A204.1 (cell line): ENCODE data around the gene ROR2.

Source experiments
- FAIRE-seq: peaks from 2 replicates; lab custom pipeline; 2012; peaks lifted over from hg19 to GRCh38; lab: Jason Lieb, UNC

The ROR2 gene

GRCh38 chr9:91873637-91874051 lies 76.4 kb downstream of the ROR2 start:
- FAIRE-seq = no peak

DNA sequence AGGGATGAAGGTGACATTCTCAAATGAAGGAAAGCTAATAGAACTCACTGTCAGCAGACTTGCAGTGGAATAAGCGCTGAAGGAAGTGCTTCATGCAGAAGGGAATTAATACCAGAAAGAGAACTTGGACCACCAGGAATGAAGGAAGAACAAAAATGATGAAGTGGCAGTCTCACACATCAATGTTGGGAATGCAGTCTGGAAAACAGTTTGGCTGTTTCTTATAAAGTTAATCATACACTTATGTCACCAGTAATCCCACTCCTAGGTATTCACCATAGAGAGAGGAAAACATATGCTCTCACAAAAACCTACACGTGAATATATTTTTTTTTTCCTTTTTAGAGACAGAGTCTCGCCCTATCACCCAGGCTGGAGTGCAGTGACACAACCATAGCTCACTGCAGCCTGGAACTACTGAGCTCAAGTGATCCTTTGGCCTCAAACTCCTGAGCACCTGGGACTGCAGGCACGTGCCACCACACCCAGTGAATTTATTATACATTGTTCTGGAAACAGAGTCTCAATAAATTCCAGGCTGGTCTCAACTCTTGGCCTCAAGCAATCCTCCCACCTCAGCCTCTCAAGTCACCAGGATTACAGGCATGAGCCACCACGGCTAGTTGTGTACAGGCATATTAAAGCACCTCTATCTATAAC lies 81.2 kb downstream of the ROR2 start:
- no peak for FAIRE-seq

GRCh38 chr9:91867740-91868139 lies 82.3 kb downstream of the ROR2 start:
- FAIRE-seq = no peak

- FAIRE-seq = no peak
Measured at GRCh38 chr9:91865041-91865440, 85.0 kb downstream of the ROR2 start.

GRCh38 chr9:91864380-91864779 lies 85.6 kb downstream of the ROR2 start:
- no peak for FAIRE-seq

DNA sequence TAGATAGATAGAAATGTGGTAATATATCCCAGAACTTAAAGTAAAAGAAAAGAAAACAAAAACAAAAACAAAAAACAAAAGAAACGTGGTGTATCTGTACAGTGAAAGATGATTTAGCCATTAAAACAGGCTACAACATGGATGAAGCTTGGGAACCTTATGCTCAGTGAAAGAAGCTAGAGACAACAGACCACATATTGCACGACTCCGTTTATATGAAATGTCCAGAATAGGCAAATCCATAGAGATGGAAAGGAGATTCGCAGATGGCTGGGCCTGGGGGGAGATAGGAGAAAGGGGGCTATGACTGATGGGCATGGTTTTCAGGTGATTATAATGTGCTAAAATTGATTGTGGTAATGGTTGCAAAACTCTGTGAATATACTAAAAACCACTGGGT lies 86.6 kb downstream of the ROR2 start:
- FAIRE-seq = no peak

DNA sequence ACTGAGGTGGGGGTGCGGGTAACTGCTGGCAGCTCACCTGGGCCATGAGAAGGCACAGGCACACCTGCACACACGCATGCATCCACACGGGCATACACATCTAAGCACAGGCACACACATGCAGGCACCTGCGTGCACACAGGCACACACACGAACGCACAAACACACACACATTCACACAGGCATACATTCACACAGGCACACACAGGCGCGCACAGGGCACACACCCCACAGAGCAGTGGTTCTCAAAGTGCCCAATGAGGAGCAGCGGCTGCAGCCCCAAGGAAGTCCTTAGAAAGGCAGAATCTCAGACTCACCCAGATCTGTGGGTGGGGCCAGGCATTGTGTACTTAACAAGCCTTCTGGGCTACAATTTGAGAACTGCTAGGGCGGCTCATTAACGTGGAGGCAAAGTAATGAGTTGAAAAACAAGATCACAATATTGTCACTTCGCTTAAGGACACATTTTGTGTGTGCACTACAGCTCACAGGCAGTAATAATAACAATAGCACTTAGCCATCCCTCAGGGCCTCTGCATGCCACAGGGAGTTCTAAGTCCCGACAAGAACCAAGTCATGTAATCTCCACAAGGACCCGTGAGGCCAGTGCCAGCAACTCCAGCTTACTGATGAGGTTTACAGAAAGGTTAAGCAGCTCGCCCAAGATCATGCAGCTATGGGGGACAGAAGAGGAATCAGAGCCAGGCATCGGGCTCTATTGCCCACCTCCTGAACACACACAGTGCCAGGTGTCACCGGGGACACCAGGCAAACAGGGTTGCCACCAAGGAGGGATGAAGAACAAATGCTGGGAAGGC lies 91.6 kb downstream of the ROR2 start:
- FAIRE-seq = no peak

GRCh38 chr9:91857291-91858212 lies 92.5 kb downstream of the ROR2 start:
- FAIRE-seq = no peak

DNA sequence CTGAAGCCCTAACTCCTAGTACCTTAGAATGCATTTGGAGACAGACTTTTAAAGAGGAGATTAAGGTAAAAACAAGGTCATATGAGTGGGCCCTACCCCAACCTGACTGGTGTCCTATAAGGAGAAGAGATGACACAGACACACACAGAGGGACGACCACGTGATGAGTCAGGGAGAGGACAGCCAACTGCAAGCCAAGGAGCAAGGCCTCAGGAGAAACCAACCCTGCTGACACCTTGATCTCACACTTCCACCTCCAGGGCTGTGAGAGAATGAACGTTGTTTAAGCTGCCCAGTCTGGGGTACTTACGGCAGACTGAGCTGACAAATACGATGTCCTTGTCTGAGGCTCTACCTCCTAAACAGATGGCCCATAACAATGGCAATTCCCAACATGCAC lies 93.6 kb downstream of the ROR2 start:
- FAIRE-seq = no peak

GRCh38 chr9:91855196-91855595 lies 94.8 kb downstream of the ROR2 start:
- no peak for FAIRE-seq

- no peak for FAIRE-seq
Measured at GRCh38 chr9:91852801-91853347, 97.2 kb downstream of the ROR2 start.

DNA sequence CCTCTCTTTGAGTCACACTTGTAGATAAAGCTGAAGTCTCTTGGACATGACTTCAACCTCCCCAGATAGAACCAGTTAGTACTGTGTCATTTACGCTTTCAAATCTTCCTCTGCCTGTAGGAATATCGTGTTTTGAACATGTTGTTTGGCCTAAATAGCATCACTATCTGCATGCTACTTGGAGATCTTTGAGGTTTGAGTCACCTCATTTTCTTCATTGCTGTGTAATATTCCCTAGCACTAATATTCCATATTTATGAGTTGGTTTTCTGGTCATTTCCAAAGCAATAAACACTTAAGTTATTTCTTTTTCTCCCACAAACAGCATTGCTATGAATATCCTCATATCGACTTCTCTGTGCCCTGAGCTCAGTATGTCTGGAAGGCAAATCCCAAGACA lies 100.3 kb downstream of the ROR2 start:
- no peak for FAIRE-seq

DNA sequence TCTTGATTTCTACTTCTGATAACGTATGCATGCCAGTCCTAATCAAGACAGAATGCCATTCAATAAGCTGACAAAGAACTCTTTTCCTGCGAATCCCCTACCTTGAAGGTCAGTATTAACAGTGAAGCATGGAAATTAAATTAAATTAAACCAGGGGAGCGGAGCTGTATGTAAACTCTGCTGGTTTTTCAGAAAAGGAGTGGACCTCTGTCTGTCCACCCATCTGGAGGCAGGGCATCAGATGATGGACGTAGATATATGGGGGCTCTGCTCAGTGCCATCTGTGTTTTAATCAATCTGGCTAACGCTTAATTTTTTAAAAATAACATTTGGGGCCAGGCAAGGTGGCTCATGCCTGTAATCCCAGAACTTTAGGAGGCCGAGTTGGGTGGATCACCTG lies 101.9 kb downstream of the ROR2 start:
- FAIRE-seq = no peak

DNA sequence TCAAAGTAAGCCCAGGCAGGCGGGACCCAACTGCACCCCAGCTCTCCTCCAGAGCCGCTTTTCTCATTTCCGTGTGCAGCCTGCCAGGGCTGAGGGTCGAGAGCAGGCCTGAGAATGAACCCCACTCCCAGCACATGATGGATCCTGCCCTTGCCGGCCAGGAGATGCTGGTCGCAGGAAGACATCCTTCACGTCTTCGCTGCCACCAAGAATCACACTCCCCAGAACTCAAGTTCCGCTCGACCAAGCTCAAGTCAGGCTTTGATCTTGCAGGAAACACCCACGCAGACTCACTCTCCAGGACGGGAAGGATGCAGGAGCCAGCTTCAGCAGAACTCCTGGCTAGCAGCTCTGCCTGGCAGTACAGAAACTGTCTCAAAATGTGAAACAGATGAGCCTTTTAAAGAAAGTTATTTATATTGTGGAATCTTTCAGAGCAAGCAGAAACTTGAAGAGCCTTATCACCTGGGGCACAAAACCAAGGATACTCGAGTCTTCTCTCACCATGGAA lies 102.4 kb downstream of the ROR2 start:
- FAIRE-seq = no peak

DNA sequence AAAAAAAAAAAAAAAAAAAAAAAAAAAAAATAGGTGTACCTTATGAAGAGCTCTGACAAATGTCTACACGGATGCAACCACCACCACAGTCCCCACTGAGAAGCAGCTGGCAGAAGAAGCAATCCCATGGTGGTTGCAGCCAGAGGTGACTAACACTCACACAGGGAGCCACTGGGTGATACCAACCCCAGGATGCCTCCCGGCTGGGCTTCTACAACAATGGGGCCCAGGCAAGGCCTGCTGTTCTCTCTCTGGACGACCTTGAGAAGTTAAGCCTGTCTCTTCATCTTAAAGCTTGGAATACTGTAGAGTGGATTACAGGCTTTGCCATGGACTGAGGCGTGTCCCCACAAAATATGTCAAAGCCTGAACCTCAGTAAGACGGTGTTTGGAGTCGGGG lies 104.1 kb downstream of the ROR2 start:
- FAIRE-seq = no peak

DNA sequence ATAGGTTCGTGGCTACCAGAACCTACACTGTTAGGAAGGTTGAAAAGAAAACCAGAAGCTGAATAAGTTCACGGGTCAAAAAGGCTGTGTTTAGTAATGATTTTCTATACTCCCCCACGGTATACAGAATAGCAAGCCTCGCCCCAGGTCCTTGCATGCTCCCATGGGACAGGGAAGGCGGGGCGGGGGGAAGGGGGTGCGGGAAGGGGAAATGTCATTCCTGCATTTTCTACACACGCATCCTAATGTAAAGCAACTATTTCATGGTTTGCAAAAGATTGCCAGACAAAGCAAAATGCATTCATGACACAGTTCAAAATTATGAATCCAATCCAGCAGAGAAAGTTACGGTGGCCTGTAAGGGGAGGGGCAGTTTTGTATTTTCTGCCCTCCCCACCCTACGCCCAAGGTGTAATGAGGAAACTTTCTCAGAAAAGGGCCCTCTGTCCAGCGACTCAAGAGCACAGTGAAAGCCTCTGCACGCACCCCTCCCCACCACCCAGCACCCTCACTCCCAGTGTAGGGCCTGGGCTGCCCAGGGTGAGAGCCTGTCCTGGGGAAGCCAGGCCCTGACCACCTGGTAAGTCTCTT lies 105.2 kb downstream of the ROR2 start:
- no peak for FAIRE-seq

DNA sequence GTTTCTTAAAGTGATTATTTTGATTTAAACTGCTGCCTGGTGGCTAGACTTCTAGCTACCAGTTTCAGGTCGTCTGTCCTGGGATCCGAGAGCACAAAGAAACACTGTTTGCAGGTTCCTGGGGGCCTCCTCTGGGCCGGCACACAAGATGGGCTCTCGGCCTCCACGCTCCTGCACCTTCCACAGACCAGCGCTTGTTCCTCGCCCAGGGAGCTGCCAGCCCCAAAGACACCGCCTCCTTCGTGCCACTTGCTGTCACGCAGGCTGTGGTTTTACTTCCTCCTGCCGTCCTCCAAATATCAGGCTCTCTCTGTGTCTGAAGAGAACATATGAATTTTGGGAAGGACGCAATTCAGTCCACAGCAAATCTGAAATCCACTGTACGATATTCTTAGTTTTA lies 105.8 kb downstream of the ROR2 start:
- no peak for FAIRE-seq

- no peak for FAIRE-seq
Measured at GRCh38 chr9:91843623-91844148, 106.3 kb downstream of the ROR2 start.

DNA sequence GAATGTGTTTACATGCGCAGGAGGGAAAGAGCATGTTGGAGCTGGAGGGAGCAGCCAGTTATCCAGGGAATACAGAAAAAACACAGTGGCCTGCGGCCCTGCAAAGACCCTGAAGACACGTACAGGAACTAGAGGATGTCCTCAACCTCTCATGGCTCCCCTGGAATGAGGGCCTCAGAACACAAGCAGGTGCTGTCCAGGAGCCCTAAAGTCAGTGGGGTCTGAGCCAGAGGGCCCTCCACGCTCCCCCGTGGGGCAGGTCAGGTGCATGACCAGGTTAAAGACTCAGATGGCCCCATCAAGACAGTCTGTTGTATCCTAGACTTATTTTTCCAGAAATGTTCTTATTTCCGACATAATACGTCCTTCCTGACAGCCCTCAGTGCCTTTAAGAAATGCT lies 106.9 kb downstream of the ROR2 start:
- no peak for FAIRE-seq

GRCh38 chr9:91842358-91843049 lies 107.5 kb downstream of the ROR2 start:
- no peak for FAIRE-seq

DNA sequence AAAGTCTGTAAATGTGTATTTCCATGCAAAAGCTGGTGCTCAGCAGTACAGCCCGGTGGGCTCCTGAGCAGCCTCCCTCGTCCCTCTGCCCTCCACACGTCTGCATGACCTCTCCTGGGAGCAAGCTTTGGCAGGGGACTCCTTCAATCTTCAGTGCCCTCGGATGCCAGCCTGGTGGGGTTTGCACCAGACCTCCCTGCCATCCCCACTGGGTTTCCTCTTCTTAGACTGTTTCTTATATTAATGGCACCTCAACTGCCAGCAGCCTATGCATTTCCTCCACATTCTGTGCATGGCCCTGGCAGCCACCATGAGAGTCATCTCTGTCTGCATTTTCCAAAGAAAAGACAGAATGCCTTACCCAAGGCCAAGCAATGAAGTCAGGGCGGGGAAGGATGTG lies 108.4 kb downstream of the ROR2 start:
- no peak for FAIRE-seq
